Kidney epithelial cell (primary cell): ENCODE measurements around the gene ROR1. TPM values are rescaled to one million over a fixed set of nuclear protein-coding genes. Genes with fewer than 3 reads are reported as not detected.

Experiments used
- DNase-seq: peaks from one replicate; pipeline ENCODE4 v3.0.0-alpha.2; 2010; ENCODE audit warnings: low read depth
- H3K27me3 ChIP-seq: 2 replicates; pipeline ENCODE4 v1.6.0; 2011; ENCODE audit warnings: low read length; ENCODE audit not compliant: control insufficient read depth, insufficient read depth
- H3K36me3 ChIP-seq: 2 replicates; pipeline ENCODE4 v1.5.1; 2011; ENCODE audit warnings: low read length; ENCODE audit not compliant: control insufficient read depth, insufficient read depth
- H3K4me3 ChIP-seq: 2 replicates; pipeline ENCODE4 v1.5.1; 2011; ENCODE audit warnings: low read depth, mild to moderate bottlenecking, control low read depth, low read length
- total RNA-seq: library from RNA; depleted of rRNA; stranded (reverse); fragments of >200 nt; gene quantifications from 2 replicates; pipeline ENCODE4 v1.2.3, GENCODE V29; 2015
- TF ChIP-seq, protein P1 (sequence below): IDR thresholded peaks from 2 replicates; pipeline ENCODE4 v1.5.1; 2011; ENCODE audit warnings: mild to moderate bottlenecking, moderate library complexity, low read length, control low read depth, inconsistent platforms; ENCODE audit not compliant: insufficient read depth, poor library complexity, severe bottlenecking

Gene ROR1
- total RNA-seq, 1 donor from 2014 or later, result 21.5 TPM

DNA sequence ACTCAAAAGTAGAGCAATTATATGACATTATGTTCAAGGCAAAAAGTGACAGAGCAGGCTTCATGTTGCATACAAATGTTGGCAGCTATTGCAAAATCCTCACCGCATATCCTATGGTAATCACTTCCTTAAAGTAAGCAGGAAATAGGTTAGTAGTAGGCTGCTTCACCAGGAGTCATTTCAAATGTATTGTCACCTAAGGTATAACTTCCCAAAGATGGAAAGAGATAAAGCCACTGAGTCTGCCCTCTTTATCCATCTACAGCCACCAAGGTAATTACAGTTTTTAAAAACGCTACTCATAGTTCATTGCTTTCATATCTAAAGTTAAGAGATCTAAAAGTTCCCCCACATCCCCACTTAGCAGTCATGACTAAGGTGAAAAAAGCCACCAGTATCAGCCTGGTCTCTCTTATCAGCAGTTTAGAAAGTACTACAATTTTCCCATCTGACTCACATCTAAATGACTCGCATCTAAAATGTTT lies 398.0 kb downstream of the ROR1 start:
- no peak overlapping the region for H3K4me3 ChIP-seq
- H3K27me3 ChIP-seq, result no peaks in the 10 kb centered on the region
- DNase-seq, result peak; percentile 47
- TF ChIP-seq, protein P1, sequence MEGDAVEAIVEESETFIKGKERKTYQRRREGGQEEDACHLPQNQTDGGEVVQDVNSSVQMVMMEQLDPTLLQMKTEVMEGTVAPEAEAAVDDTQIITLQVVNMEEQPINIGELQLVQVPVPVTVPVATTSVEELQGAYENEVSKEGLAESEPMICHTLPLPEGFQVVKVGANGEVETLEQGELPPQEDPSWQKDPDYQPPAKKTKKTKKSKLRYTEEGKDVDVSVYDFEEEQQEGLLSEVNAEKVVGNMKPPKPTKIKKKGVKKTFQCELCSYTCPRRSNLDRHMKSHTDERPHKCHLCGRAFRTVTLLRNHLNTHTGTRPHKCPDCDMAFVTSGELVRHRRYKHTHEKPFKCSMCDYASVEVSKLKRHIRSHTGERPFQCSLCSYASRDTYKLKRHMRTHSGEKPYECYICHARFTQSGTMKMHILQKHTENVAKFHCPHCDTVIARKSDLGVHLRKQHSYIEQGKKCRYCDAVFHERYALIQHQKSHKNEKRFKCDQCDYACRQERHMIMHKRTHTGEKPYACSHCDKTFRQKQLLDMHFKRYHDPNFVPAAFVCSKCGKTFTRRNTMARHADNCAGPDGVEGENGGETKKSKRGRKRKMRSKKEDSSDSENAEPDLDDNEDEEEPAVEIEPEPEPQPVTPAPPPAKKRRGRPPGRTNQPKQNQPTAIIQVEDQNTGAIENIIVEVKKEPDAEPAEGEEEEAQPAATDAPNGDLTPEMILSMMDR, result no peak
- H3K36me3 ChIP-seq, result no peaks in the 10 kb centered on the region

DNA sequence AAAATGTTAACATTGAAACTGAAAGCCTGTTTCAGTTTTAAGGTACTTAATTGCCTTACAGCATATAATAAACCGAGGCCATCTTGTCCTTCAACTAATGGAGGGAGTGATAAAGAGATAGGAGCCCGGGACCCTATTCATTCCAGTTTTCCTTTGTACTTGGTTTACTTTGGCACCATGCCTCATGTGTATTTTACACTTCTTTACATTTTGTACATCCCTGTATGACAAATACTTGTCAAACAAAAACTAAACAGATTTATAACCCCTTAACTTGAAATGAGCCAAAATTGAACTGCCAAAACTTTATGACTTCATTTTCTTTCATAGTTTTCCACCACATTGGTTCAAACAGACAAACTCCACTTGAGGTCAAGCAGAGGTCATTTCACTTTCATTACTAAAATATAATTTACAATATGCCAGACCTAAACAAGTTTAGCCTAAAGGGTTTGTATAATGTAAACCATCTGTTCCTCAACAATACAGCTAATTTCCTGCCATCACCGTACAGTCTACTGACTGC lies 398.7 kb downstream of the ROR1 start:
- Histone ChIP-seq H3K27me3 (no peaks in the 10 kb centered on the region), H3K36me3 (no peaks in the 10 kb centered on the region), H3K4me3 (no peak overlapping the region)
- DNase-seq, result no peak
- TF ChIP-seq, protein P1, result no peak

DNA sequence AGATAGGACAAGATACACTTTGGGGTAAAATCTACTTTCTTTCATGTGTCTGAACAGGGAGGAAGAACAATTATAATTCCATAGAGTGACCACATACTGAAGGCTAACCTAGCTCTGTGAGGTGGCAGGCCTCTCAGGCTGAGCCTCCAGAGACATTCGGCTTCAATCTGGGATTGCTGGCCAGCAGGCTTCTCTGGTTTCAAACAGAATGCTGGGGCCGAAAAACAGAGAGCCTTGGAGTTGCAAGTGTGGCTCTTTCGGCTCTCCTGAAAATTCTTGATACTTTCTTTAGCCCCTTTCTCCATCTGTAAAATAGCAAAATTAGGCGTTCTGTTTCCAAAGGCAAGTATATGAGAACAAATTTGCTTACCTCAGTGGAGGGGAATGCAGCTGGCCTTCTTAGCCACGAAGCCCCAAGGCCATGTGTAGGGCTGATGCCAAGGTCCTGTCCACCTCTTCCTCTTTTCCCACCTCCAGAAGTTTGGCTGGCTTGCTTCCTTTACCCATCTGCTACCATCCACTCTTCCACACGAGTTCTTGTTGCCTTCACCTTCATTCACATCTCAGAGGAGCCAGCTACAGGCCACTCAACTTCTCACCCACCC lies 399.6 kb downstream of the ROR1 start:
- Histone ChIP-seq H3K36me3 (no peaks in the 10 kb centered on the region), H3K27me3 (no peaks in the 10 kb centered on the region), H3K4me3 (no peak overlapping the region)
- TF ChIP-seq, protein P1, result no peak
- no peak for DNase-seq

DNA sequence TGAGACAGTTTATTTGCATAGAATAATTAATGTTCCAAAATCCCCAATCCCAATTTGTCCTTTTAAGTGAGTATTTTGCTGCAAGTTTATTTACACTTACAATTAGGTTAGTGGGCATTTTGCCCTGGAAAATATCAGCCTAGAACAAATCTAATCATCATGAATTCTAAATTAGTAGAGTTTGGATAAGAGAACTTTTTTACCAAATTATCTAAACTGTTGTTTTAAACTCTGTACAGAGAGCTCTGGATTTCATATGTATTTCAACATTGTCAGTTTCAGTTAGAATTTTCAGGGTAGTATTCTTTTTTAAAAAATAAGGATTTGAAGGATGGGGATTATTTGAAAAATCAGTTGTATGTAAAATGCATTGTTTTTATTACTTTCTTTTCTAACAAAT lies 401.8 kb downstream of the ROR1 start:
- no peaks in the 10 kb centered on the region for H3K27me3 ChIP-seq
- H3K36me3 ChIP-seq, result no peaks in the 10 kb centered on the region
- TF ChIP-seq, protein P1, result no peak
- DNase-seq, result no peak
- H3K4me3 ChIP-seq, result no peak overlapping the region

DNA sequence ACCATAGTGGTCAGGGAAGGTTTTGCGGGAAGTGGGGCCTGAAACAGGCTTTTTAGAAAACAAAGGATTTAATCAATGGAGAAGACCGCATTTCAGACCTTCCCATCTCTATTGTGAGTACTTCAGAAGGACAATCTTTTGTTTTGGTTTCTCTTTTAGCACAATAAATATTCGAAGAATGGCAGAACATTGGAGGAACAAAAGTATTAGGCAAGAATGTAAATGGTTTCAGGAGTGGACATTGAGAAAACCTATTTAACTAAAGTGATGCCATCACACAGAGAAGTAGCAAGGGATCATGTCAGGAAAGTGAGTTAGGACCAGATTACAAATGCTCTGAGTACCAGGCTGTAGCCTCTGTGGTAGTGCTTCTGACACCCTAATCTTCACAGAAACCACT lies 402.8 kb downstream of the ROR1 start:
- no peak for DNase-seq
- Histone ChIP-seq H3K27me3 (no peaks in the 10 kb centered on the region), H3K36me3 (no peaks in the 10 kb centered on the region), H3K4me3 (no peak overlapping the region)
- TF ChIP-seq, protein P1, result no peak

DNA sequence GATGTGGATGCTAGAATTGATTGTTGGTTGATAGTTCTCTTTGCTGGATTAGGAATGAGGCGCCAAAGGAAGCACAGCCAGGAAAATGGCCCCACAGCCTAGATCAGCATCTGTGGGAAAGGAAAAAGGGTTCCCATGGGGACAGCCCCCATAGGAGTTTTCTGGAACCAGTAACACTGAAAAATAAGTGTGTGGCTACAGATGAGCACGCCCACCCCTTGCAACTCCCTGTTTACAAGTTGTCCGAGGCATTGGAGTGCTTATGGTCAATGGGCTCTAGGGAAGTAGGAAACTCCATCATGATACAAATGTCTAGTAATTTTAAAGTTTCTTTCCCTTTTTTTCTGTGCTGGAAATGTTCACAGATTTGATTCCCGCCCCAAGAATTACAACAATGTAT lies 405.8 kb downstream of the ROR1 start:
- TF ChIP-seq, protein P1, result no peak
- Histone ChIP-seq H3K36me3 (no peaks in the 10 kb centered on the region), H3K27me3 (no peaks in the 10 kb centered on the region), H3K4me3 (no peak overlapping the region)
- DNase-seq, result no peak
